ENCODE data around the gene PITHD1.
"Not testable (repeated sequence)": the region's sequence is repeated elsewhere in the genome, so short reads cannot be mapped to it uniquely, and the experiment has no call there.

Gene PITHD1

DNA sequence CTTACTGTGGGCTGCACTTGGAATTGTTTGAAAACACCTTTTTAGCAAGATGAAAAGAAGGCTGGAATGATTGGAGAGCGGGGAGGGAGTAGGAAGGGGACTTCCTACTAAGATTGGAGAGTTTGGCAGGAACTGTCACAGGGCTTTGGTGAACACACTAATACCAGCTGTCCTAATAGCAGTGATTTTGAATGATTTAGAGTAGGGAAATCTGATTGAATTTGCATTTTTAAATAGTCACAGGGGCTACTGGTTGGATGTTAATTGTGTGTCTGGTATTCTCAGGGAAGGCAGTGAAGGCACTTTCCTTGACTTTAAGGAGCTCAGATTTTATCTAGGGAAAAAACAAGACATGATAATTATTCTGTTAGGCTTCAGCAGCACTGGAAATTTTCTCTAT lies 49.5 kb downstream of the PITHD1 start:
- DNase-seq: no peak

DNA sequence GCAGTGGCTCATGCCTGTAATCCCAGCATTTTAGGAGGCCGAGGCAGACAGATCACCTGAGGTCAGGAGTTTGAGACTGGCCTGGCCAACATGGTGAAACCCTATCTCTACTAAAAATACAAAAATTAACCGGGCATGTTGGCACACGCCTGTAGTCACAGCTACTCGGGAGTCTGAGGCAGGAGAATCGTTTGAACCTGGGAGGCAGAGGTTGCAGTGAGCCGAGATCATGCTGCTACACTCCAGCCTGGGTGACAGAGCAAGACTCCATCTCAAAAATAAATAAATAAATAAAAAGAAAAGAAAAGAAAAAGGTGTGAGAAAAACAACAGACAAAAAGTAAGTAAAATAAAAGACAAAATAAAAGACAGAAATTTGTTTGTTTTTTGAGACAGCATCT lies 55.9 kb downstream of the PITHD1 start:
- DNase-seq: not testable (repeated sequence)

DNA sequence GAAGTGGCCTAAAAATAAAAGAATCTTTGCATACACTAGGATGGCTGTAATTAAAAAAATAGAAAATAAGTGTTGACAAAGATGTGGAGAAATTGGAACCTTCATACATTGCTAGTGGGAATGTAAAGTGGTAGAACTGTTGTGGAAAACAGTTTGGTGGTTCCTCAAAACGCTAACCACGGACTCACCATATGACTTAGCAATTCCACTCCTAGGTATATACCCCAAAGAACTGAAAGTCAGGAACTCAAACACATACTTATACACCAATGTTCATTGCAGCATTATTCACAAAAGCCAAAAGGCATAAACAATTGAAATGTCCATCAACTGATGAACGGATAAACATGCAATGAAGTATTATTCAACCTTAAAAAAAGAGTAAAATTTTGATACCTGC lies 57.8 kb downstream of the PITHD1 start:
- DNase-seq: no peak

All from activated CD4-positive, alpha-beta T cell treated with anti-CD3 and anti-CD28 coated beads for 48 hours (primary cell).